ENCODE results near the gene KLF11. TPM values are rescaled to one million over a fixed set of nuclear protein-coding genes. Genes with fewer than 3 reads are reported as not detected.

The KLF11 gene
- total RNA-seq, 1 donor from 2014 or later, result 30.4 TPM

DNA sequence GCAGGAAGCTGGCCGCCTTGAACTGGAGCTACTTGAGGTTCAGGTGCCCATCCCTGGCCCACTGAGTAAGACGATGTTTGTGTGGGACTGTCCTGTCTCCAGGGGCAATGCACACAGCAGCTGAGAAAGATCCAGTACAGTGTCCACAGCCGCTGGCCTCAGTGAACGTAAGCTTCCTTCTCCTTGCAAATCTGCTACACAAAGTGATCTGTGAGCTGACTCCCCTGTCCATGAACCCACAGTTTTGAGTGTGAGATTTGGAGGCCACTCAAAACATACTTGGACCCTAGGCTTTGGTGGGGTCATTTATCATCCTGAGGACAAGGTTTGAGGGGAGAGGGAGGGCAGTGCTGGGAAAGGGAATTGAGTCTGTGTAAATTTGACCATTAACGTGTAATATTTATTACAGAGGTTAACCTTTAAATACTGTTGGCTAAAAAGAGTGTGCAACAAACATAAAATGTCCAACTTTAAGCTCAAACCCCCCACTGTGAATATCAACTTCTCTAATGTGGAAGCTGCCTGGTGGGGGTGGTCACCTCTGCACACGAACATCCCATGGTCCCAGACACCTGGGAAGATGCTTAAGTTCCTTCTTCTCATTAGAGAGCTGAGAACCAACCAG lies 41.8 kb downstream of the KLF11 start:
- H3K27me3 ChIP-seq, result no peaks in the 10 kb centered on the region
- no peak for TF ChIP-seq POLR2A (IDR thresholded peaks at IDR 0.05)
- no peaks in the 10 kb centered on the region for H3K9me3 ChIP-seq
- H3K36me3 ChIP-seq, result no peaks in the 10 kb centered on the region
- no peak for DNase-seq (ENCODE audit: extremely low spot score in 2 of 2)
- peaks cover 9% of the 10 kb centered on the region for H3K4me1 ChIP-seq
- intact Hi-C loops (cut with DNase I), result no loop called here
- H3K4me3 ChIP-seq, result no peak overlapping the region
- H3K27ac ChIP-seq, result no peak overlapping the region

DNA sequence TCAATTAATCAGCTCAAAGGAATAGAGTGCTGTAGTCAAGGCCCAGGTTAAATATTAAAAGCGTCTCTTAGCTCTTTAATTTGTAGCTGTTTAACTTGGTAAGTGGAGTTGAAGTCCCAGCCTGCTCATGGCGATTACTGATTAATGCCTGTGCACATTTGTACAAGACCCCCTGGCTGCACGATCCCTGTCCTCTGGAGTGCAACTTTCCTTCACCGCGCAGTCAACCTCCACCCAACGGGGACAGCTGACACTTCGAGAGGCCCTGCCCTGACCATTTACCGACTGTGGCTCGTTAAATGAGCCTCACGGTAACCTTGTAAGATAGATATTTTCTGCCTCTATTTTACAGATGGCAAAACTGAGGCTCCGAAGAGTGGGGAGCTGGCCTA lies 42.3 kb downstream of the KLF11 start:
- no peak for DNase-seq (ENCODE audit: extremely low spot score in 2 of 2)
- no peak for TF ChIP-seq POLR2AphosphoS5 (IDR thresholded peaks at IDR 0.05; ENCODE audit: insufficient read depth in 1 of 2, low read depth in 1 of 2)
- TF ChIP-seq, protein P1, sequence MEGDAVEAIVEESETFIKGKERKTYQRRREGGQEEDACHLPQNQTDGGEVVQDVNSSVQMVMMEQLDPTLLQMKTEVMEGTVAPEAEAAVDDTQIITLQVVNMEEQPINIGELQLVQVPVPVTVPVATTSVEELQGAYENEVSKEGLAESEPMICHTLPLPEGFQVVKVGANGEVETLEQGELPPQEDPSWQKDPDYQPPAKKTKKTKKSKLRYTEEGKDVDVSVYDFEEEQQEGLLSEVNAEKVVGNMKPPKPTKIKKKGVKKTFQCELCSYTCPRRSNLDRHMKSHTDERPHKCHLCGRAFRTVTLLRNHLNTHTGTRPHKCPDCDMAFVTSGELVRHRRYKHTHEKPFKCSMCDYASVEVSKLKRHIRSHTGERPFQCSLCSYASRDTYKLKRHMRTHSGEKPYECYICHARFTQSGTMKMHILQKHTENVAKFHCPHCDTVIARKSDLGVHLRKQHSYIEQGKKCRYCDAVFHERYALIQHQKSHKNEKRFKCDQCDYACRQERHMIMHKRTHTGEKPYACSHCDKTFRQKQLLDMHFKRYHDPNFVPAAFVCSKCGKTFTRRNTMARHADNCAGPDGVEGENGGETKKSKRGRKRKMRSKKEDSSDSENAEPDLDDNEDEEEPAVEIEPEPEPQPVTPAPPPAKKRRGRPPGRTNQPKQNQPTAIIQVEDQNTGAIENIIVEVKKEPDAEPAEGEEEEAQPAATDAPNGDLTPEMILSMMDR (IDR thresholded peaks at IDR 0.05), result no peak
- no peak for TF ChIP-seq POLR2A (IDR thresholded peaks at IDR 0.05)
- no peaks in the 10 kb centered on the region for H3K27me3 ChIP-seq
- no peak overlapping the region for H3K27ac ChIP-seq
- no peaks in the 10 kb centered on the region for H3K36me3 ChIP-seq
- peaks cover 5% of the 10 kb centered on the region for H3K4me1 ChIP-seq
- no peak overlapping the region for H3K4me3 ChIP-seq
- intact Hi-C loops (cut with DNase I), result no loop called here
- H3K9me3 ChIP-seq, result no peaks in the 10 kb centered on the region

DNA sequence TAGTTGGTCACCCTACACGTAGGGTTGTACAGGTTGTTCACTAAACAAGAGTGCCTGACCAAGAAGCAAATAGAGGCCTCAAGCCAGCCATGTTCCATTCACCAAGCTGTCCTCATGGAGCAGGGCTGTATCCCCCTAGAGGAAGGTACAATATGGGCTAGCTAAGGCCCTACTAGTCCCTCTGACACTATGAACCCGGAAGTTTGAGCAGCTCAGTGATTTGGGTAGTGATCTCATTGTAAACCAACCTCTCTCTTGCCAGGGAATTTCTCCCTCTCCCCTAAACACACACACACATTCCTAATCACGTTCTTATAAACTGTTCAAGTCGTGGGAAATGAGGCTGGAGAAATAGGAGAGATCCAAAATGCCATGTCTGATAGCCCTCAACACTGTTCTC lies 43.6 kb downstream of the KLF11 start:
- TF ChIP-seq POLR2AphosphoS5 (IDR thresholded peaks at IDR 0.05; ENCODE audit: insufficient read depth in 1 of 2, low read depth in 1 of 2) (no peak), POLR2A (IDR thresholded peaks at IDR 0.05) (no peak)
- TF ChIP-seq, protein P1 (IDR thresholded peaks at IDR 0.05), result no peak
- Histone ChIP-seq H3K4me1 (peaks cover 6% of the 10 kb centered on the region), H3K9me3 (no peaks in the 10 kb centered on the region), H3K27me3 (no peaks in the 10 kb centered on the region), H3K4me3 (no peak overlapping the region), H3K27ac (no peak overlapping the region), H3K36me3 (no peaks in the 10 kb centered on the region)
- DNase-seq (ENCODE audit: extremely low spot score in 2 of 2), result no peak
- intact Hi-C loops (cut with DNase I), result no loop called here

DNA sequence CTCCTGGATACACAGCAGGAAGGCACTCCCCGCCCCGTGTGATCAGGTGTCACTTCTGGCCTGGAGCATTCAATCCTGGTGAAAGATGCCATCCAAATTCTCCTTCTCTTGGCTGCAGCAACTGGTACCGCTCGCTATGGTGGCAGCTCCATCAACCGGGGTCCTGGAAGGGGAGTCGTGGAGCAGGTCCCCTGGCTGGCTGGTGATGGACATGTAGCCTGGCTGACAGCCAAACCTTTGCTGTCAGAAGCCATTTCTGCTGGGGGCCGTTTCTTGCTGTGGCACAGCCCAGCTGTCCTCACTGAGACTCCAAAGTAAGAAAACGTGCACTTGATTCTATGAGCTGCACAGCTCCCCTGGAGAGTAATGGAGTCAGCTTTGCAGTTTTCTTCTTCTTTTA lies 44.0 kb downstream of the KLF11 start:
- Histone ChIP-seq H3K4me1 (peaks cover 6% of the 10 kb centered on the region), H3K36me3 (no peaks in the 10 kb centered on the region), H3K27me3 (no peaks in the 10 kb centered on the region), H3K4me3 (no peak overlapping the region), H3K27ac (no peak overlapping the region), H3K9me3 (no peaks in the 10 kb centered on the region)
- intact Hi-C loops (cut with DNase I), result no loop called here
- no peak for DNase-seq (ENCODE audit: extremely low spot score in 2 of 2)
- TF ChIP-seq, protein P1 (IDR thresholded peaks at IDR 0.05), result no peak

DNA sequence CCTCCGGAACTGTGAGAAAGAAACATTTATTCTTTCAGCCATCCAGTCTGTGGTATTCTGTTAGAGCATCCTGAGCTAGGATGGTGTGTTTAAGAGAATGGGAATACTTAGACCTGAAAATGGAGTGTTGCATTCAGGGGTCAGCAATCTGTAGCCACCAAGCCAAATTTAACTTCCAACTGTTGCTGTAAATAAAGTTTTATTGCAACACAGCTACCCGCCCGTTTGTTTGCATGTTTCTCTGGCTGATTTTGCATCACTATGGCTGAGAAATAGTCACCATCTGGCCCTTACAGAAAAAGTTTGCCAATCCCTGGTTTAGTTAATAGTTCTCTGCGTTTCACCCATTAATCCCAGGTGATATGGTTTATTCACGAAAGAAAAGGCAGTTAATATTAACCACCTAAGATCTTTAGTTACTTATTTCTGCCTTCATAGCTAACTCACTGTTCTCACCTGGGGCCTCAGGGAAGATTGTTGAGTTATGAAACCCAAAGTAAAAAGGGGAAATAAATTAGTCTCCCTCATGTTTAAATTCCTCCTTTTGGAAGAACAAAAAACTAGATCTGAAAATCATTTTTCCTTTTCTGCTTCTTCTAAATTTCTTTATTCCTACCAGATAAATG lies 46.3 kb downstream of the KLF11 start:
- Histone ChIP-seq H3K27ac (no peak overlapping the region), H3K9me3 (no peaks in the 10 kb centered on the region), H3K36me3 (no peaks in the 10 kb centered on the region), H3K4me3 (no peak overlapping the region), H3K4me1 (peaks cover 6% of the 10 kb centered on the region), H3K27me3 (no peaks in the 10 kb centered on the region)
- intact Hi-C loops (cut with DNase I), result no loop called here
- TF ChIP-seq POLR2AphosphoS5 (IDR thresholded peaks at IDR 0.05; ENCODE audit: insufficient read depth in 1 of 2, low read depth in 1 of 2) (no peak), POLR2A (IDR thresholded peaks at IDR 0.05) (no peak)
- TF ChIP-seq, protein P1 (IDR thresholded peaks at IDR 0.05), result no peak
- DNase-seq (ENCODE audit: extremely low spot score in 2 of 2), result no peak

Data from vagina (tissue), 2 donors.